Measurements from ENCODE around the gene RPS6KA2. TPM values are rescaled to one million over a fixed set of nuclear protein-coding genes. Genes with fewer than 3 reads are reported as not detected.

Gene RPS6KA2
- total and polyA plus RNA-seq, 2 experiments from 2014 or later = 12.5 to 25.3 TPM

DNA sequence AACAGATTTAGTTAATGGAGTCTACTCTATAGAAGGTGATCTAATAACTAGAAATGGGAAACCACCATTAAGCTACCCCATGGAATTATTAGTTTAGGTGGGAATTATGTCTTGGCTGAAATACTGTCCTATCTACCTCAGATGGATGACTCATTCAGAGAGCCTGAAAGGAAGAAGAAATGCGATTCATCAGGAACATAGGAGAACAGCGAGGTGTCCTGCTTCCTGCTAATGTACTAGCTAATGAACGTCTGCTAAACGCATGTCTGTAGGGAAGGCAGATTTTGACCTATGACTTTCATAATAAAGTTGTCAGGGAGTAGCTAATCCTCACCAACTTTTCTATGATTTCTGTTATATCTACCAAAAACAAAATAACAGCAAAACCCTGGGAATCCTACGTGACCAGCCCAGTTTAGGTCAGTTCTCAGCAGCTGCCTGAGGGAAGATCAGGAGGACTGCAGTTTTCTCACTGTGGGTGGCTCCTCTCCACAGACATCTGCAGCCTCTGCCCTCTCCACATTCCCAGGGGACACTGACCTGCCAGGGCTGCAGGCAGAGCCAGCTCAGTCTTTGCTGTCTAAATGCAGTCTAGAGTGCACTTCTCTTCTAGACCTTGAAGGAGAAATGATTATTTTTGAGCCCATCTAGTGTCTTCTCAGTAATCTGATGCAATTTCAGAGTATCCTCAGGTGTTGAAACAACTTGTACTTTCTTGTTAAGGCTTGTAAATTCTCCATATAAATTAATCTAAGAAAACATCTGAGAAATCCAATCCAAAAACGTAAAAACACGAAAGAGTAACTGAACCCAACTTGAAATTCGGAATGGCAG is 266.6 kb downstream of the RPS6KA2 start (continued):
- TF ChIP-seq, protein P1, sequence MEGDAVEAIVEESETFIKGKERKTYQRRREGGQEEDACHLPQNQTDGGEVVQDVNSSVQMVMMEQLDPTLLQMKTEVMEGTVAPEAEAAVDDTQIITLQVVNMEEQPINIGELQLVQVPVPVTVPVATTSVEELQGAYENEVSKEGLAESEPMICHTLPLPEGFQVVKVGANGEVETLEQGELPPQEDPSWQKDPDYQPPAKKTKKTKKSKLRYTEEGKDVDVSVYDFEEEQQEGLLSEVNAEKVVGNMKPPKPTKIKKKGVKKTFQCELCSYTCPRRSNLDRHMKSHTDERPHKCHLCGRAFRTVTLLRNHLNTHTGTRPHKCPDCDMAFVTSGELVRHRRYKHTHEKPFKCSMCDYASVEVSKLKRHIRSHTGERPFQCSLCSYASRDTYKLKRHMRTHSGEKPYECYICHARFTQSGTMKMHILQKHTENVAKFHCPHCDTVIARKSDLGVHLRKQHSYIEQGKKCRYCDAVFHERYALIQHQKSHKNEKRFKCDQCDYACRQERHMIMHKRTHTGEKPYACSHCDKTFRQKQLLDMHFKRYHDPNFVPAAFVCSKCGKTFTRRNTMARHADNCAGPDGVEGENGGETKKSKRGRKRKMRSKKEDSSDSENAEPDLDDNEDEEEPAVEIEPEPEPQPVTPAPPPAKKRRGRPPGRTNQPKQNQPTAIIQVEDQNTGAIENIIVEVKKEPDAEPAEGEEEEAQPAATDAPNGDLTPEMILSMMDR (conservative IDR thresholded peaks at IDR 0.05; ENCODE audit: low read depth in 2 of 2) = no peak
- TF ChIP-seq NANOG (IDR thresholded peaks at IDR 0.05; ENCODE audit: borderline replicate concordance) = no peak
- TF ChIP-seq ZNF114 (CRISPR knock-in tag; IDR thresholded peaks at IDR 0.05) = no peak
- no peak for TF ChIP-seq ZNF331 (CRISPR knock-in tag; IDR thresholded peaks at IDR 0.05; ENCODE audit: low read depth)
- TF ChIP-seq POLR2AphosphoS5 (IDR thresholded peaks at IDR 0.05; ENCODE audit: low read depth) = no peak
- no peak for TF ChIP-seq EZH2 (IDR thresholded peaks at IDR 0.05; ENCODE audit: low read depth, unreplicated experiment)
- no peak for TF ChIP-seq CREB1 (CRISPR knock-in tag; IDR thresholded peaks at IDR 0.05; ENCODE audit: low read depth)

MicroRNAs encoded within 50 kb of the gene (microRNA counts, 767-probe panel; counts per million panel counts)
- microRNA hsa-miR-1913 = not detected

Small RNA genes within 50 kb of the gene (microRNA-seq; reads per million reads assigned to microRNA genes)
- 2.0 reads per million for gene MIR1913

Small RNA genes within 50 kb of the gene (small RNA-seq; reads per million reads assigned to genes)
- 0.07 reads per million for gene MIR1913 (ENCODE audit: low replicate concordance)

Other genes with a start within 250 kb of the RPS6KA2 start
- gene MPC1, start 244.3 kb downstream of the RPS6KA2 start, total RNA-seq (2014; rRNA removed; shearing (Covaris generic)) = 15.5 and 23.4 TPM in 2 replicates
- 39.4 and 41.9 TPM in 2 replicates for gene MPC1, start 244.3 kb downstream of the RPS6KA2 start, polyA plus RNA-seq (2016; fragmentation: Nextera tagmentation; extraction: Ambion mirVana)
- gene RAMACL, start 40.6 kb downstream of the RPS6KA2 start, total RNA-seq (2014; rRNA removed; shearing (Covaris generic)) = 4.0 and 4.2 TPM in 2 replicates
- 0.61 and 0.68 TPM in 2 replicates for gene RAMACL, start 40.6 kb downstream of the RPS6KA2 start, polyA plus RNA-seq (2016; fragmentation: Nextera tagmentation; extraction: Ambion mirVana)